ENCODE measurements around the gene LINC00237. TPM values are rescaled to one million over a fixed set of nuclear protein-coding genes. Genes with fewer than 3 reads are reported as not detected.

Gene LINC00237
- total and polyA plus RNA-seq, 3 donors from 2014 or later = not detected

GRCh38 chr20:21104921-21105320 lies 1.2 kb downstream of the LINC00237 start:
- TF ChIP-seq CTCF (IDR thresholded peaks at IDR 0.05) (no peak), POLR2A (IDR thresholded peaks at IDR 0.05) (no peak)
- WGBS, 2 donors = 7 to 8% methylated on average over 11 to 16 of the region's 16 CpGs
- no peak for DNase-seq
- no peaks in the 10 kb centered on the region for H3K27me3 ChIP-seq
- no peak overlapping the region for H3K27ac ChIP-seq
- H3K4me1 ChIP-seq = peaks cover 10% of the 10 kb centered on the region
- no peak overlapping the region for H3K4me3 ChIP-seq
- no peaks in the 10 kb centered on the region for H3K36me3 ChIP-seq (ENCODE audit: low read depth, missing control alignments)
- H3K9me3 ChIP-seq = no peaks in the 10 kb centered on the region
- intact Hi-C loops (cut with DNase I; ENCODE audit: low total_unique reads) = no loop called here

- H3K4me3 ChIP-seq = no peak overlapping the region
- DNase-seq = no peak
- no peaks in the 10 kb centered on the region for H3K9me3 ChIP-seq
- no peak overlapping the region for H3K27ac ChIP-seq
- no peaks in the 10 kb centered on the region for H3K27me3 ChIP-seq
- no peaks in the 10 kb centered on the region for H3K36me3 ChIP-seq (ENCODE audit: low read depth, missing control alignments)
- intact Hi-C loops (cut with DNase I; ENCODE audit: low total_unique reads) = no loop called here
- WGBS, 2 donors = 4 to 7% methylated on average over 5 of the region's 5 CpGs
- peaks cover 10% of the 10 kb centered on the region for H3K4me1 ChIP-seq
- no peak for TF ChIP-seq POLR2A (IDR thresholded peaks at IDR 0.05)
- no peak for TF ChIP-seq CTCF (IDR thresholded peaks at IDR 0.05)
These were observed 1.7 kb downstream of the LINC00237 start for GRCh38 chr20:21104466-21104761.

- DNase-seq = no peak
- H3K4me1 ChIP-seq = peaks cover 10% of the 10 kb centered on the region
- no peak overlapping the region for H3K27ac ChIP-seq
- intact Hi-C loops (cut with DNase I; ENCODE audit: low total_unique reads) = no loop called here
- 8 to 12% methylated on average over 32 of the region's 32 CpGs for WGBS, 2 donors
- no peaks in the 10 kb centered on the region for H3K27me3 ChIP-seq
- H3K9me3 ChIP-seq = no peaks in the 10 kb centered on the region
- H3K36me3 ChIP-seq (ENCODE audit: low read depth, missing control alignments) = no peaks in the 10 kb centered on the region
- H3K4me3 ChIP-seq = no peak overlapping the region
- no peak for TF ChIP-seq POLR2A (IDR thresholded peaks at IDR 0.05)
- no peak for TF ChIP-seq CTCF (IDR thresholded peaks at IDR 0.05)
These were observed 2.3 kb downstream of the LINC00237 start for GRCh38 chr20:21103582-21104465.

GRCh38 chr20:21102603-21103311 lies 3.4 kb downstream of the LINC00237 start:
- Histone ChIP-seq H3K9me3 (no peaks in the 10 kb centered on the region), H3K27me3 (no peaks in the 10 kb centered on the region), H3K36me3 (ENCODE audit: low read depth, missing control alignments) (no peaks in the 10 kb centered on the region), H3K4me3 (peak overlapping the region in 1 of 2 donors; percentile 40), H3K27ac (no peak overlapping the region), H3K4me1 (peaks cover 10% of the 10 kb centered on the region)
- 2% methylated on average over 14 to 38 of the region's 38 CpGs for WGBS, 2 donors
- TF ChIP-seq POLR2A (IDR thresholded peaks at IDR 0.05) = no peak
- TF ChIP-seq CTCF (IDR thresholded peaks at IDR 0.05) = no peak
- intact Hi-C loops (cut with DNase I; ENCODE audit: low total_unique reads) = no loop called here
- peak; percentile 64 for DNase-seq
